Measurements from ENCODE around the gene ARID4B.

DNA sequence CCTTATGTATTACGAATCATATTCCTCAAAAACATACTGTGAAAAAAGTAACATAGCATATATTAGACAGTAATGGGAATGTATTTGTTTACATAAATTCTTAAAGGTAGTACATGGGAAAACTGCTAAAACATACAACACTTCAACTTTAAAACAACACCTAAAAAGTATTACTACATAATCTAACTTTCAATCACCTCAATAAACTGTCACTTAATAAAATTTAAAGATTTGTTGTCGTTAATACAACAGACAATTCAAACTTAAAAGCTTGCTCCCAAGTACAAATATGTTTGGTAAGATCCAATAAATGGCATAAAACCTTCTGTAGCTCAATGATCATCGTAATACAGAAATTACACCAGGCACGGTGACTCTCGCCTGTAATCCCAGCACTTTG lies 3.7 kb downstream of the ARID4B start:
- TF ChIP-seq, protein P1, sequence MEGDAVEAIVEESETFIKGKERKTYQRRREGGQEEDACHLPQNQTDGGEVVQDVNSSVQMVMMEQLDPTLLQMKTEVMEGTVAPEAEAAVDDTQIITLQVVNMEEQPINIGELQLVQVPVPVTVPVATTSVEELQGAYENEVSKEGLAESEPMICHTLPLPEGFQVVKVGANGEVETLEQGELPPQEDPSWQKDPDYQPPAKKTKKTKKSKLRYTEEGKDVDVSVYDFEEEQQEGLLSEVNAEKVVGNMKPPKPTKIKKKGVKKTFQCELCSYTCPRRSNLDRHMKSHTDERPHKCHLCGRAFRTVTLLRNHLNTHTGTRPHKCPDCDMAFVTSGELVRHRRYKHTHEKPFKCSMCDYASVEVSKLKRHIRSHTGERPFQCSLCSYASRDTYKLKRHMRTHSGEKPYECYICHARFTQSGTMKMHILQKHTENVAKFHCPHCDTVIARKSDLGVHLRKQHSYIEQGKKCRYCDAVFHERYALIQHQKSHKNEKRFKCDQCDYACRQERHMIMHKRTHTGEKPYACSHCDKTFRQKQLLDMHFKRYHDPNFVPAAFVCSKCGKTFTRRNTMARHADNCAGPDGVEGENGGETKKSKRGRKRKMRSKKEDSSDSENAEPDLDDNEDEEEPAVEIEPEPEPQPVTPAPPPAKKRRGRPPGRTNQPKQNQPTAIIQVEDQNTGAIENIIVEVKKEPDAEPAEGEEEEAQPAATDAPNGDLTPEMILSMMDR (conservative IDR thresholded peaks at IDR 0.05; ENCODE audit: low read length) = no peak
- TF ChIP-seq EZH2phosphoT487 (IDR thresholded peaks at IDR 0.05; ENCODE audit: borderline replicate concordance) = no peak

All from Loucy (cell line).